H1 (cell line): ENCODE results near the gene MAN1C1. TPM values are rescaled to one million over a fixed set of nuclear protein-coding genes. Genes with fewer than 3 reads are reported as not detected.

Experiments used
- BCL11A ChIP-seq, 2 experiments: IDR thresholded peaks; one replicate each; pipeline ENCODE4 v1.6.1; 2011; ENCODE audit warnings: low read depth in 2 of 2, low read length in 2 of 2, mild to moderate bottlenecking in 2 of 2
- CEBPB ChIP-seq: IDR thresholded peaks from 2 replicates; pipeline ENCODE4 v1.6.1; 2012; ENCODE audit warnings: low read depth, low read length
- CHD1 ChIP-seq: IDR thresholded peaks from 2 replicates; pipeline ENCODE4 v1.6.1; 2012; ENCODE audit warnings: low read depth, low read length, improper control_type of control experiment
- JUND ChIP-seq: IDR thresholded peaks from 2 replicates; pipeline ENCODE4 v1.6.1; 2011; ENCODE audit warnings: mild to moderate bottlenecking, improper control_type of control experiment, low read length
- KDM4A ChIP-seq: IDR thresholded peaks from one replicate; pipeline ENCODE4 v1.7.1; 2012; ENCODE audit warnings: low read depth, mild to moderate bottlenecking, moderate library complexity, low read length, inconsistent platforms; ENCODE audit not compliant: severe bottlenecking
- RAD21 ChIP-seq, 2 experiments: IDR thresholded peaks in 1 of 2; conservative IDR thresholded peaks in 1 of 2; 2 replicates each; pipeline ENCODE4 v1.6.1; 2011; ENCODE audit warnings: low read depth in 2 of 2, low read length in 2 of 2, improper control_type of control experiment in 1 of 2, inconsistent platforms in 1 of 2, mild to moderate bottlenecking in 1 of 2, moderate library complexity in 1 of 2
- YY1 ChIP-seq: IDR thresholded peaks from 2 replicates; pipeline ENCODE4 v1.6.1; 2011; ENCODE audit warnings: low read depth, mild to moderate bottlenecking, low read length
- polyA plus RNA-seq, 7 experiments: library from polyadenylated mRNA; depleted of rRNA in 3 of 7; stranded (reverse) in 5 of 7; unstranded in 2 of 7; fragments of >200 nt in 5 of 7; fragments of 200-250 nt in 2 of 7; gene quantifications; 1 replicate in 5 of 7; 2 replicates in 1 of 7; 4 replicates in 1 of 7; pipeline versions ENCODE4 v1.2.1 to v1.2.3, GENCODE V29; 2011 to 2013; ENCODE audit warnings: missing spikeins in 2 of 7, mixed read lengths in 2 of 7
- total RNA-seq: library from RNA; stranded (reverse); fragmentation: NEBNext Ultra II Directional; extraction: Animal tissue kit (Norgen Biotek cat#: 25700); gene quantifications from 2 replicates; pipeline ENCODE4 v1.2.1, GENCODE V29; 2021

Gene MAN1C1
- total and polyA plus RNA-seq, 2 of the 8 experiments (the other 6 are each of a cell fraction or from before 2014, with no cell fraction given) = 7.8 to 15.2 TPM

DNA sequence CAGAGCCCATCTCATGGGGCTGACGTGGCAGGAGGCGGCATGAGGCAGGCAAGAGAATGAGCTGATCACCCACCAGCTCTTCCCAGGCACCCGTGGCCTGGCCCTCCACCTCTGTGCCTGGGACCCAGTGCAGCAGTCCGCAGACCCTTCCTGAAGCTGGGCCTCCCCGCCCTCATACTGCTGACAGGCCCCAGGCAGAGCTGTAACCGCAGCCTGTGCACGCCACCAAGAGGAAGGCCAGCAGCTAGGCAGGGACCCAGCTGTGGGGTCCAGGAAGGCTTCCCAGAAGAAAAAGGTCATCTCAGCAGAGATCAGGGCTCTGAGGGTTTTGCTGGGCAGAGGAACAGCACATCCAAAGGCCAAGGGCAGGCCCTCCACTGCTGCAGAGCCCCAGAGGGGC lies 193.3 kb downstream of the MAN1C1 start (continued):
- no peak for TF ChIP-seq JUND
- no peak for TF ChIP-seq YY1
- TF ChIP-seq CHD1 = no peak
- TF ChIP-seq BCL11A (IDR thresholded peaks at IDR 0.05; ENCODE audit: low read depth in 2 of 2, low read length in 2 of 2) = no peak
- no peak for TF ChIP-seq KDM4A
- TF ChIP-seq RAD21 (IDR thresholded peaks at IDR 0.05 in 1 of 2, conservative IDR thresholded peaks at IDR 0.05 in 1 of 2; ENCODE audit: low read depth in 2 of 2, low read length in 2 of 2) = peak; percentile 7 to 37; a peak in 2 of 4 replicates
- no peak for TF ChIP-seq CEBPB
